ENCODE results near the gene HDAC5.
"Not testable (repeated sequence)": the region's sequence is repeated elsewhere in the genome, so short reads cannot be mapped to it uniquely, and the experiment has no call there.

HDAC5 gene

GRCh38 chr17:44144966-44145739, 21.7 kb upstream of the HDAC5 start:
- DNase-seq (ENCODE audit: low read depth), result no peak
- TF ChIP-seq, protein P1, sequence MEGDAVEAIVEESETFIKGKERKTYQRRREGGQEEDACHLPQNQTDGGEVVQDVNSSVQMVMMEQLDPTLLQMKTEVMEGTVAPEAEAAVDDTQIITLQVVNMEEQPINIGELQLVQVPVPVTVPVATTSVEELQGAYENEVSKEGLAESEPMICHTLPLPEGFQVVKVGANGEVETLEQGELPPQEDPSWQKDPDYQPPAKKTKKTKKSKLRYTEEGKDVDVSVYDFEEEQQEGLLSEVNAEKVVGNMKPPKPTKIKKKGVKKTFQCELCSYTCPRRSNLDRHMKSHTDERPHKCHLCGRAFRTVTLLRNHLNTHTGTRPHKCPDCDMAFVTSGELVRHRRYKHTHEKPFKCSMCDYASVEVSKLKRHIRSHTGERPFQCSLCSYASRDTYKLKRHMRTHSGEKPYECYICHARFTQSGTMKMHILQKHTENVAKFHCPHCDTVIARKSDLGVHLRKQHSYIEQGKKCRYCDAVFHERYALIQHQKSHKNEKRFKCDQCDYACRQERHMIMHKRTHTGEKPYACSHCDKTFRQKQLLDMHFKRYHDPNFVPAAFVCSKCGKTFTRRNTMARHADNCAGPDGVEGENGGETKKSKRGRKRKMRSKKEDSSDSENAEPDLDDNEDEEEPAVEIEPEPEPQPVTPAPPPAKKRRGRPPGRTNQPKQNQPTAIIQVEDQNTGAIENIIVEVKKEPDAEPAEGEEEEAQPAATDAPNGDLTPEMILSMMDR (IDR thresholded peaks at IDR 0.05; ENCODE audit: control insufficient read depth, insufficient read depth, low read depth, low read length, missing control alignments), result no peak
- H3K4me3 ChIP-seq (ENCODE audit: control insufficient read depth, low read depth, low read length), result no peak overlapping the region

- not testable (repeated sequence) for H3K4me3 ChIP-seq (ENCODE audit: control insufficient read depth, low read depth, low read length); DNase-seq (ENCODE audit: low read depth)
These were observed 20.5 kb upstream of the HDAC5 start for GRCh38 chr17:44143921-44144320.

GRCh38 chr17:44137891-44138709, 14.7 kb upstream of the HDAC5 start:
- peak overlapping the region; percentile 36 for H3K4me3 ChIP-seq (ENCODE audit: control insufficient read depth, low read depth, low read length)
- TF ChIP-seq, protein P1 (IDR thresholded peaks at IDR 0.05; ENCODE audit: control insufficient read depth, insufficient read depth, low read depth, low read length, missing control alignments), result no peak
- DNase-seq (ENCODE audit: low read depth), result peak; percentile 97

GRCh38 chr17:44134752-44135568, 11.5 kb upstream of the HDAC5 start:
- DNase-seq (ENCODE audit: low read depth), result no peak
- no peak overlapping the region for H3K4me3 ChIP-seq (ENCODE audit: control insufficient read depth, low read depth, low read length)
- TF ChIP-seq, protein P1 (IDR thresholded peaks at IDR 0.05; ENCODE audit: control insufficient read depth, insufficient read depth, low read depth, low read length, missing control alignments), result no peak

DNA sequence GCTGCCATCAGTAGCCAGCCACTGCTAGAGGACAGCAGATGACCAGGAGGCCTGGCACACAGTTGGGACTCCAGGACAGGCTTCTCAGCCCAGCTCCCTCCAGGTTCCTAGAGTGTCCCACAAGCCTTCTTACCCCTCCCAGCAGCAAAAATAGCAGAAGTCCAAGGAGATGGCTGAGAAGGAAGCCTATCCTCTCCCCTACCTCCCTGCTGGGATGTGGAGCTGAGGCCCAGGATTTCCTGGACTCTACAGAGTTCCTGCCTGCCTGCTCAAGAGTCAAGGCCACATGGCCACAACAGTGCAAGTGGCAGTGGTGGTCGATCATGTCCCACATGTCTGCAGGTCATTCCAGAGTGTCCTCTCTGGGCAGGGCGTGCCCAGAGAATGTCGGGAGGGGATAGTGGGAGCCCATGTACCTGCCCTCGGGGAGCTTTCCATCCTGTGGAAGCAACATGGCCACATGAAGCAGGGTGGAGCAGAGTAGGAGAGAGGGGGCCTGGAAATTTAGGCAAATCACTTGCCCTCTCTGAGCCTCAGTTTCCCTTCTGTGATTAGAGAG, 10.6 kb upstream of the HDAC5 start:
- no peak for DNase-seq (ENCODE audit: low read depth)
- H3K4me3 ChIP-seq (ENCODE audit: control insufficient read depth, low read depth, low read length), result no peak overlapping the region
- TF ChIP-seq, protein P1 (IDR thresholded peaks at IDR 0.05; ENCODE audit: control insufficient read depth, insufficient read depth, low read depth, low read length, missing control alignments), result no peak

DNA sequence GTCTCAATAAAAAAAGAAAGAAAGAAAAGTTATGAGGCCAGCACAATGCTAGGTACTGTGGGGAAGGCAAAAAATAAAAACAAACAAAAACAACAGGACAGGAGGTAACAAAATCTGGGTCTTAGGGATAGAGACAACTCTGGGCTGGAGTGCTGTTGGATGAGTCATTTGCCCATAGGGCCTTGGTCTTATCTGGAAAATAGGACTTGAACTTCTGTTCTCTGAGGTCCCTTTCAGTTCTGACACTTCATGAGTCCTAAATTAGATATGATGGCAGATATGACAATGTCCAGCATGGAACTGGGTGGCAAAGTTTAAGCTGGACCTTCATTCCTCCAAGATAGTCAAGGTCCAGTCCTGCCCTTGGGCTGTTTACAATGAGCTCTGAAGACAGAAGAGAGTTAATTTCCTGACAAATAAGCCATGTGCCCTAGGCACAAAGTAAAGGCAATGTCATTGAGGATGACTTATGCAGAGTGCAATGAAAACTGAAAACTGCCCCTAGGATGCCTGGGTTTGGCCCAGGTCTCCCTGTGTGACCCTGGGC, 8.9 kb upstream of the HDAC5 start:
- no peak overlapping the region for H3K4me3 ChIP-seq (ENCODE audit: control insufficient read depth, low read depth, low read length)
- DNase-seq (ENCODE audit: low read depth), result no peak
- TF ChIP-seq, protein P1 (IDR thresholded peaks at IDR 0.05; ENCODE audit: control insufficient read depth, insufficient read depth, low read depth, low read length, missing control alignments), result no peak

- DNase-seq (ENCODE audit: low read depth); H3K4me3 ChIP-seq (ENCODE audit: control insufficient read depth, low read depth, low read length): not testable (repeated sequence)
These were observed 7.9 kb upstream of the HDAC5 start for GRCh38 chr17:44131372-44131771.

Data from AG09309 (cell line).